Hematopoietic multipotent progenitor cell (in vitro differentiated cells): ENCODE measurements around the gene DELE1. TPM values are rescaled to one million over a fixed set of nuclear protein-coding genes. Genes with fewer than 3 reads are reported as not detected.
"Not testable (repeated sequence)": the region's sequence is repeated elsewhere in the genome, so short reads cannot be mapped to it uniquely, and the experiment has no call there.

ENCODE experiments used
- DNase-seq, 3 donors: peaks; one replicate each; pipeline ENCODE4 v3.0.0-alpha.2; 2011 to 2015; ENCODE audit warnings: low read depth in 2 of 3, low spot score in 2 of 3
- total RNA-seq: library from RNA; depleted of rRNA; stranded (reverse); fragments of >200 nt; gene quantifications from one replicate; pipeline ENCODE4 v1.2.3, GENCODE V29; 2012

The DELE1 gene
- total RNA-seq, 1 donor: 126 TPM

GRCh38 chr5:141883892-141884318 lies 39.8 kb upstream of the DELE1 start:
- DNase-seq: no peak

GRCh38 chr5:141889282-141889871 lies 34.3 kb upstream of the DELE1 start:
- peak in 1 of 3 donors; percentile 46 for DNase-seq

GRCh38 chr5:141890429-141890828 lies 33.2 kb upstream of the DELE1 start:
- DNase-seq: not testable (repeated sequence)

- no peak for DNase-seq
These were observed 26.2 kb upstream of the DELE1 start for GRCh38 chr5:141897425-141897824.

- DNase-seq: no peak
These were observed 25.1 kb upstream of the DELE1 start for GRCh38 chr5:141898448-141899049.

- DNase-seq: no peak
These were observed 21.5 kb upstream of the DELE1 start for GRCh38 chr5:141902015-141902814.

- DNase-seq: peak in 1 of 3 donors; percentile 57
These were observed 20.4 kb upstream of the DELE1 start for GRCh38 chr5:141903261-141903660.

GRCh38 chr5:141904551-141904950 lies 19.1 kb upstream of the DELE1 start:
- no peak for DNase-seq

- DNase-seq: no peak
These were observed 17.2 kb upstream of the DELE1 start for GRCh38 chr5:141906517-141906916.

- DNase-seq: no peak
These were observed 16.7 kb upstream of the DELE1 start for GRCh38 chr5:141906972-141907371.

GRCh38 chr5:141908796-141909195 lies 14.9 kb upstream of the DELE1 start:
- DNase-seq: no peak

- DNase-seq: no peak
These were observed 14.5 kb upstream of the DELE1 start for GRCh38 chr5:141909212-141909611.

GRCh38 chr5:141910271-141910673 lies 13.4 kb upstream of the DELE1 start:
- DNase-seq: no peak

- no peak for DNase-seq
These were observed 10.0 kb upstream of the DELE1 start for GRCh38 chr5:141913560-141914198.

- peak in 2 of 3 donors; percentile 59 to 61 for DNase-seq
These were observed 9.4 kb upstream of the DELE1 start for GRCh38 chr5:141914199-141914743.

- DNase-seq: no peak
These were observed 8.9 kb upstream of the DELE1 start for GRCh38 chr5:141914797-141915196.

- no peak for DNase-seq
These were observed 7.8 kb upstream of the DELE1 start for GRCh38 chr5:141915881-141916336.

GRCh38 chr5:141916522-141916921 lies 7.1 kb upstream of the DELE1 start:
- DNase-seq: no peak

GRCh38 chr5:141917760-141918159 lies 5.9 kb upstream of the DELE1 start:
- DNase-seq: no peak

GRCh38 chr5:141919218-141920119 lies 4.2 kb upstream of the DELE1 start:
- no peak for DNase-seq
